Fibroblast of villous mesenchyme (primary cell): Measurements from ENCODE around the gene COL11A2. TPM values are rescaled to one million over a fixed set of nuclear protein-coding genes. Genes with fewer than 3 reads are reported as not detected.
"Not testable (repeated sequence)": the region's sequence is repeated elsewhere in the genome, so short reads cannot be mapped to it uniquely, and the experiment has no call there.

ENCODE experiments used
- DNase-seq: peaks from one replicate; pipeline ENCODE4 v3.0.0-alpha.2; 2010; ENCODE audit warnings: low read depth
- H3K4me3 ChIP-seq: 2 replicates; pipeline ENCODE4 v1.5.1; 2011; ENCODE audit warnings: low read depth, mild to moderate bottlenecking, low read length
- total RNA-seq: library from RNA; depleted of rRNA; stranded (reverse); fragments of >200 nt; gene quantifications from 2 replicates; pipeline ENCODE4 v1.2.3, GENCODE V29; 2012
- TF ChIP-seq, protein P1 (sequence below): IDR thresholded peaks from 2 replicates; pipeline ENCODE4 v1.5.1; 2012; ENCODE audit warnings: low read depth, mild to moderate bottlenecking, low read length; ENCODE audit not compliant: insufficient read depth

COL11A2 gene
- total RNA-seq = under 0.01 and 0.32 TPM in 2 replicates

DNA sequence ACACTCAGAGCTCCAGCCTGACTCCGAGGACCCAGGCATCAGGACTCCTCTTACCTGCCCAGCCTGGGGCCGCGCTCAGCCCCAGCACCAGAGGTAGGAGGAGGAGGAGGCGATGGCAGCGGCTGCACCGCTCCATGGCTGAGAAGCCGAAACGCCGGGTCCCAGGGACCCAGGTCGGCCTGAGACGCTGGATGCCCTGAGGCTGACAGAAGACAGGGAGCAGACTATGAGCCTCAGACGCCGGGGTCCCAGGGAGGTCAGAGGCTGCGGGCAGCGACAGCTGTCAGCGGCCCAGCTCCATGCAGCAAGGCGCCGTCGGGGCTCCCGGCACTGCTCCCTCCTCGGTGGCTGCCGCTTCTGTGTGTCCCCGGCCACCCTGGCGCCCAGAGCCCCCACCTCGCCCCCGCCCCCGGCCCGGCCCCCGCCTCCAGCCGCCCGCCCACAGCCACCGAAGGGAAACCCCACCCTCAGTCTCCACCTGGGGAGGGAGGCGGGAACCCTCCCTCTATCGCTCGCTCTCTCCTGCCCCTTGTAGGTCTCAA lies at the start of gene COL11A2:
Gene COL11A2 (minus strand): TSS at position 363 of the 542 bp plus-strand sequence. CDS start 227 bp downstream, at position 136.
- H3K4me3 ChIP-seq = peak within 1 kb of the TSS; percentile 43
- no peak for DNase-seq
- TF ChIP-seq, protein P1, sequence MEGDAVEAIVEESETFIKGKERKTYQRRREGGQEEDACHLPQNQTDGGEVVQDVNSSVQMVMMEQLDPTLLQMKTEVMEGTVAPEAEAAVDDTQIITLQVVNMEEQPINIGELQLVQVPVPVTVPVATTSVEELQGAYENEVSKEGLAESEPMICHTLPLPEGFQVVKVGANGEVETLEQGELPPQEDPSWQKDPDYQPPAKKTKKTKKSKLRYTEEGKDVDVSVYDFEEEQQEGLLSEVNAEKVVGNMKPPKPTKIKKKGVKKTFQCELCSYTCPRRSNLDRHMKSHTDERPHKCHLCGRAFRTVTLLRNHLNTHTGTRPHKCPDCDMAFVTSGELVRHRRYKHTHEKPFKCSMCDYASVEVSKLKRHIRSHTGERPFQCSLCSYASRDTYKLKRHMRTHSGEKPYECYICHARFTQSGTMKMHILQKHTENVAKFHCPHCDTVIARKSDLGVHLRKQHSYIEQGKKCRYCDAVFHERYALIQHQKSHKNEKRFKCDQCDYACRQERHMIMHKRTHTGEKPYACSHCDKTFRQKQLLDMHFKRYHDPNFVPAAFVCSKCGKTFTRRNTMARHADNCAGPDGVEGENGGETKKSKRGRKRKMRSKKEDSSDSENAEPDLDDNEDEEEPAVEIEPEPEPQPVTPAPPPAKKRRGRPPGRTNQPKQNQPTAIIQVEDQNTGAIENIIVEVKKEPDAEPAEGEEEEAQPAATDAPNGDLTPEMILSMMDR = no peak

GRCh38 chr6:33241968-33242367 lies 49.7 kb upstream of the COL11A2 start:
- no peak for DNase-seq
- TF ChIP-seq, protein P1 = no peak
- H3K4me3 ChIP-seq = no peak overlapping the region

DNA sequence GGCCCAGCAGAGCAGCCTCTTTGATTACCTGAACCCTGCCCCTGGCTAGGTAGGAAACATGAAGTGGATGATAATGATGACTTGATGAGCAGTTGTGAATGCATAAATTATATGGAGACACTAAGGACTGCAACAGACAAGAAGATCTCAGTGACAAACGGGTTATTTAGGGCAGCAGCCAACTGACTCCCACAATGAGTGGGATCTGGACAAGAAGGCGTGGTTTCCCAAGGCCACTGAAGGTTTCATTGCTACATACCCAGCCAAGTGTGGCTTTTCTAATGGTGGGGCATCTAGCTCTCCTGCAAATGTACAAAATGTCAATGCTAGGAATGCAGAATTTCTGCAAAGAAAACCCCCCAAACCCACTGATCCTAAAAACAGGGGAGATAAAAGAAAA lies 45.5 kb upstream of the COL11A2 start:
- TF ChIP-seq, protein P1 = no peak
- no peak for DNase-seq

DNA sequence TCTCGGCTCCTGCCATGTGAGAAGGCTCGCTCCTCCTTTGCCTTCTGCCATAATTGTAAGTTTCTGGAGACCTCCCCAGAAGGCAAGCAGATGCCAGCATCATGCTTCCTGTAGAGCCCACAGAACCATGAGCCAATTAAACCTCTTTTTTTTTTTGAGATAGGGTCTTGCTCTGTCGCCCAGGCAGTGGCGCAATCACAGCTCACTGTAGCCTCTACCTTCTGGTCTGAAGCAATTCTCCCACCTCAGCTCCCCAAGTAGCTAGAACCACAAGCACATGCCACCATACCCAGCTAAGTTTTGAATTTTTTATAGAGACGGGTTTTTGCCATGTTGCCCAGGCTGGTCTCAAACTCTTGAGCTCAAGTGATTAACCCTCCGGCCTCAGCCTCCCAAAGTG lies 44.6 kb upstream of the COL11A2 start:
- TF ChIP-seq, protein P1 = no peak
- no peak overlapping the region for H3K4me3 ChIP-seq
- no peak for DNase-seq

More for the DNA sequence above, 45.5 kb upstream of the COL11A2 start:
- H3K4me3 ChIP-seq = no peak overlapping the region

DNA sequence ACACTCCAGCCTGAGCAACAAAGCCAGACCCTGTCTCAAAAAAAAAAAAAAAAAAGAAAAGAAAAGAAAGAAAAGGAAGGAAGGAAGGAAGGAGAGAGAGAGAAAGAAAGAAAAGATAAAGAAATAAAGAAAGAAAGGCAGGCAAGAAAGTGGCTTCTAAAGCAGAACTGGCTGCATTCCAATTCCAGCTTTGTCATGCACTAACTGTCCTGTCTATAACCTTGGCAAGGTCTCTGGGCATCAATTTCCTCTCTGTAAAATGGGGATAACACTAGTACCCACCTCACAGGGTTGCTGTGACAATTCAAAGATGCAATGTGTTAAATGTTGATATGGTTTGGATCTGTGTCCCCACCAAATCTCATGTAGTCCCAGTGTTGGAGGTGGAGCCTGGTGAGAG lies 44.1 kb upstream of the COL11A2 start:
- DNase-seq = no peak

GRCh38 chr6:33235221-33235634 lies 43.0 kb upstream of the COL11A2 start:
- TF ChIP-seq, protein P1 = no peak
- DNase-seq = no peak
- no peak overlapping the region for H3K4me3 ChIP-seq

More for the DNA sequence above, 44.1 kb upstream of the COL11A2 start:
- H3K4me3 ChIP-seq = no peak overlapping the region
- TF ChIP-seq, protein P1 = no peak

- DNase-seq, H3K4me3 ChIP-seq: not testable (repeated sequence)
Measured at GRCh38 chr6:33226503-33227120, 34.3 kb upstream of the COL11A2 start.
